Esophagus muscularis mucosa (tissue), 3 donors: Measurements from ENCODE around the gene PARL.

Source experiments
- EP300 ChIP-seq: sonication (generic); formaldehyde crosslinking; IDR thresholded peaks from one replicate; pipeline ENCODE4 v1.6.1; 2017; ENCODE audit warnings: antibody characterized with exemption
- POLR2AphosphoS5 ChIP-seq, 2 donors: sonication (generic); formaldehyde crosslinking; IDR thresholded peaks; one replicate each; pipeline ENCODE4 v1.6.1; 2017; ENCODE audit warnings: antibody characterized with exemption in 2 of 2

GRCh38 chr3:183921096-183921495 is 36.4 kb upstream of the PARL start:
- no peak for TF ChIP-seq POLR2AphosphoS5 (IDR thresholded peaks at IDR 0.05)
- no peak for TF ChIP-seq EP300
